ENCODE data around the gene SORCS2. TPM values are rescaled to one million over a fixed set of nuclear protein-coding genes. Genes with fewer than 3 reads are reported as not detected.

SORCS2 gene
- total and polyA plus RNA-seq, 8 donors: 4.6 to 9.7 (median 7.2) TPM

GRCh38 chr4:7295197-7295910, 103.0 kb downstream of the SORCS2 start:
- Histone ChIP-seq H3K9me3 (no peaks in the 10 kb centered on the region), H3K27me3 (peaks cover 0 to 45% of the 10 kb centered on the region in 2 donors), H3K36me3 (no peaks in the 10 kb centered on the region), H3K4me3 (no peak overlapping the region), H3K27ac (no peak overlapping the region), H3K4me1 (no peaks in the 10 kb centered on the region)
- peak; percentile 85 for ATAC-seq
- intact Hi-C loops (cut with DNase I): no loop called here
- DNase-seq: peak in 2 of 4 donors; percentile 53 to 77
- TF ChIP-seq, protein P1, sequence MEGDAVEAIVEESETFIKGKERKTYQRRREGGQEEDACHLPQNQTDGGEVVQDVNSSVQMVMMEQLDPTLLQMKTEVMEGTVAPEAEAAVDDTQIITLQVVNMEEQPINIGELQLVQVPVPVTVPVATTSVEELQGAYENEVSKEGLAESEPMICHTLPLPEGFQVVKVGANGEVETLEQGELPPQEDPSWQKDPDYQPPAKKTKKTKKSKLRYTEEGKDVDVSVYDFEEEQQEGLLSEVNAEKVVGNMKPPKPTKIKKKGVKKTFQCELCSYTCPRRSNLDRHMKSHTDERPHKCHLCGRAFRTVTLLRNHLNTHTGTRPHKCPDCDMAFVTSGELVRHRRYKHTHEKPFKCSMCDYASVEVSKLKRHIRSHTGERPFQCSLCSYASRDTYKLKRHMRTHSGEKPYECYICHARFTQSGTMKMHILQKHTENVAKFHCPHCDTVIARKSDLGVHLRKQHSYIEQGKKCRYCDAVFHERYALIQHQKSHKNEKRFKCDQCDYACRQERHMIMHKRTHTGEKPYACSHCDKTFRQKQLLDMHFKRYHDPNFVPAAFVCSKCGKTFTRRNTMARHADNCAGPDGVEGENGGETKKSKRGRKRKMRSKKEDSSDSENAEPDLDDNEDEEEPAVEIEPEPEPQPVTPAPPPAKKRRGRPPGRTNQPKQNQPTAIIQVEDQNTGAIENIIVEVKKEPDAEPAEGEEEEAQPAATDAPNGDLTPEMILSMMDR (IDR thresholded peaks at IDR 0.05): no peak

DNA sequence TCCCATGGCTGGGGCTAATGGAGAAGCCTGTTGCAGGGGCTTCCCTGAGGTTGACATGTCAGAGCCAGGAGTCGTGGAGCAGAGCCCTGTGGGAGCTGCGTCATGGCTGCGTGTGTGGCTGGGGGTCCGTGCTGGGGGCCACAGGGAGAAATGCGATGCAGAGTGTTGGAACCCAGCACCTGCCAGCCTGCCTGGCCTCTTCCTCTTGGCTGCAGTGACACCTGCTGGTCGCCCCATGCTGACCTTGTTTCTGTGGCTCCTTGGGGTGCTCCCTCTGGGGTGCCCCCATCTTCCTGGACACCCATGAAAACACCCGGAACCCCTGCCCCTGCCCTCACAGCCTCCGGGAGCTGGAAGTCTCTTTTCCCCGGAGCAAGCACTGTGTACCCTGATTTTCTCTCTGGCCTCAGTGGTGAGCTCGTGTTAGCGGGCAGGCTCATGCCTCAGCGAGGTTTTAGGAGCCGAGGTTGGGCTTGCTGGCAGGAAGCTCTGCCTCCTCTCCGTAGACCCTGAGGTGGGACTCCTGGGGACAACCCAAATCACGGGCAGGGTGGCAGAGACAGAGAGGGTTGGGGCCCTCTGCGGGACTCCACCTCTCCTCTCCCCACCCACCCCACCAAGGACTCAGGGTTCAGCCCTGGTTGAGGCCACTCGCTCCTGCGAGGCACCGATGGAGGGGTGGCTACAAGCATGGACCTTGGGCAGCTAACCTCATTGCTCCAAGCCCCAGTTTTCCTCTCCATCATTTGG, 103.7 kb downstream of the SORCS2 start:
- DNase-seq (peak in 1 of 4 donors; percentile 78), ATAC-seq (peak; percentile 85)
- Histone ChIP-seq H3K9me3 (no peaks in the 10 kb centered on the region), H3K36me3 (no peaks in the 10 kb centered on the region), H3K27me3 (peaks cover 0 to 50% of the 10 kb centered on the region in 2 donors), H3K4me1 (no peaks in the 10 kb centered on the region), H3K4me3 (no peak overlapping the region), H3K27ac (no peak overlapping the region)
- TF ChIP-seq, protein P1 (IDR thresholded peaks at IDR 0.05): peak; percentile 23 to 28
- intact Hi-C loops (cut with DNase I): no loop called here

DNA sequence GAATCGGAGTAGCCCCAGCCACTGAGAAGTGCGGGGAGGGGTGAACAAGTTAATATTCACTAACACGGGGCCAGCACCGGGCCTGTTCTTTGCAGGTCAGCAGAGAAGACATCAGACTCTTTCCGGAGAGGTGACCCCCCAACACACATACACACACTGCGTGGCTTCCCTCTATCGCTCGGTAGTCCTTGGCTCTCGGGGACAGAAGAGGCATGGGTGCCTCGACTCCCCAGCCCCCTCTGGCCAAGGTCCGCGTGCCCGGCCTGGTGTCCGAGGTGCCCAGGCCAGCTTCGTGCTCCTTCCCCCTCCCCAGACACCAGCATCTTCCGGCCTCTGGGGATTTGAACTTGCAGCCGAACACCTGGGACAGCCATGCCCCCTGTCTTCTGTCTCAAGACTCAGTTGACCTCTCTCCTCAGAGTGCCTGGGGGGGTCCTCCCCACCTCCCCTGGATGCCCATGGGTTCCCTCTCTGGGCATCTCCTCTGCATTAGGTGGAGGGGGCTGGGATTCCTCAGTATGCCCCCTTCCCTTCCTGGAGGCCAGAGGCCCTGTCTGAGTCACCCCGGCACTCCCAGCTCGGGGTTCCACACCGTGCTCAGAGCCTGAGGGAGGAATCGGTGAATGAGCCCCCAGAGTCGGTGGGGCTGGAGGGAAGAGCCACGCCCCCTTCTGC, 104.5 kb downstream of the SORCS2 start:
- intact Hi-C loops (cut with DNase I): no loop called here
- Histone ChIP-seq H3K4me1 (no peaks in the 10 kb centered on the region), H3K27ac (no peak overlapping the region), H3K9me3 (no peaks in the 10 kb centered on the region), H3K27me3 (peaks cover 0 to 50% of the 10 kb centered on the region in 2 donors), H3K4me3 (no peak overlapping the region), H3K36me3 (no peaks in the 10 kb centered on the region)
- DNase-seq: peak in 1 of 4 donors; percentile 61
- TF ChIP-seq, protein P1 (IDR thresholded peaks at IDR 0.05): no peak
- ATAC-seq: no peak

DNA sequence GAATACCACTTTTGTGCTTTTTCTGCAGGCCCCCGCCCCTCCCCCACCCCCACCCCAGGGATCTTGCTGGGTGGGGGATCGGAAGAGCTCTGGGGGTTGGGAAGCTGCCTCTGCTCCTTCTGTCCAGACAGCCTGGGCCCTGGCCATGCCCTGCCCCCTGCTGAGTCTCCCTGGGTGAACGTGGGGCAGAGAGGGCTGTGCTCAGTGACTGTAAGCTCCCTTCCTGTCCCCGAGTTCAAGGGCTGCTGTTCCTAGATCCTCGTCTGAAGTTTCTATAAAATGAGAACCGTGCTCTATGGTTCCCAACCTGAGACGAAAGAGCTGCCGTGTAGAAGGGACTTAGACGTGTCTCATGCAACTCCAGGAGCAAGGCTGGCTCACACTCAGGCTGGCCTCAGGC, 105.0 kb downstream of the SORCS2 start:
- DNase-seq (peak in 1 of 4 donors; percentile 28), ATAC-seq (no peak)
- no peak overlapping the region for H3K27ac ChIP-seq
- TF ChIP-seq, protein P1 (IDR thresholded peaks at IDR 0.05): no peak
- no peaks in the 10 kb centered on the region for H3K36me3 ChIP-seq
- peaks cover 0 to 50% of the 10 kb centered on the region in 2 donors for H3K27me3 ChIP-seq
- H3K4me3 ChIP-seq: no peak overlapping the region
- no peaks in the 10 kb centered on the region for H3K4me1 ChIP-seq
- H3K9me3 ChIP-seq: no peaks in the 10 kb centered on the region
- intact Hi-C loops (cut with DNase I): no loop called here

- no peaks in the 10 kb centered on the region for H3K36me3 ChIP-seq
- H3K4me1 ChIP-seq: no peaks in the 10 kb centered on the region
- H3K27ac ChIP-seq: no peak overlapping the region
- DNase-seq (peak in 1 of 4 donors; percentile 58), ATAC-seq (no peak)
- intact Hi-C loops (cut with DNase I): no loop called here
- H3K27me3 ChIP-seq: peaks cover 0 to 50% of the 10 kb centered on the region in 2 donors
- H3K9me3 ChIP-seq: no peaks in the 10 kb centered on the region
- no peak overlapping the region for H3K4me3 ChIP-seq
- TF ChIP-seq, protein P1 (IDR thresholded peaks at IDR 0.05): no peak
Measured at GRCh38 chr4:7297881-7298280, 105.5 kb downstream of the SORCS2 start.

Measured in left lung (tissue), 10 donors.